Parathyroid adenoma (tissue), 2 donors: ENCODE data around the gene ENHO.

Source experiments
- H2AFZ ChIP-seq: fragments of 300-600 bp; sonication (generic); one replicate; pipeline ENCODE4 v1.7.0; 2017; ENCODE audit warnings: antibody characterized with exemption, mild to moderate bottlenecking
- H3K27ac ChIP-seq: fragments of 300-600 bp; sonication (generic); one replicate; pipeline ENCODE4 v1.7.0; 2017
- H3K27me3 ChIP-seq: fragments of 300-600 bp; sonication (generic); one replicate; pipeline ENCODE4 v1.7.0; 2017; ENCODE audit warnings: low read length; ENCODE audit not compliant: control insufficient read depth, insufficient read depth
- H3K36me3 ChIP-seq: fragments of 300-600 bp; sonication (generic); one replicate; pipeline ENCODE4 v1.7.0; 2017; ENCODE audit warnings: low read length; ENCODE audit not compliant: control insufficient read depth, insufficient read depth
- H3K4me1 ChIP-seq: fragments of 300-600 bp; sonication (generic); one replicate; pipeline ENCODE4 v1.7.0; 2017; ENCODE audit warnings: control low read depth
- H3K4me2 ChIP-seq: fragments of 300-600 bp; sonication (generic); one replicate; pipeline ENCODE4 v1.7.0; 2017; ENCODE audit warnings: low read length
- H3K4me3 ChIP-seq: fragments of 300-600 bp; sonication (generic); one replicate; pipeline ENCODE4 v1.7.0; 2017; ENCODE audit warnings: low read depth, low read length
- H3K79me2 ChIP-seq: fragments of 300-600 bp; sonication (generic); one replicate; pipeline ENCODE4 v1.7.0; 2017; ENCODE audit warnings: control low read depth
- H3K9ac ChIP-seq: fragments of 300-600 bp; sonication (generic); one replicate; pipeline ENCODE4 v1.7.0; 2017; ENCODE audit warnings: mild to moderate bottlenecking
- H3K9me3 ChIP-seq: fragments of 300-600 bp; sonication (generic); one replicate; pipeline ENCODE4 v1.7.0; 2017; ENCODE audit warnings: low read length; ENCODE audit not compliant: control insufficient read depth
- CTCF ChIP-seq: fragments of 300-600 bp; sonication (generic); IDR thresholded peaks from one replicate; pipeline ENCODE4 v1.7.0; 2017; ENCODE audit warnings: antibody characterized with exemption, mild to moderate bottlenecking
- donor health status: primary hyperparathyroidism.

Gene ENHO

GRCh38 chr9:34556949-34557348 lies 34.2 kb upstream of the ENHO start:
- Histone ChIP-seq H3K9me3 (no peaks in the 10 kb centered on the region), H3K27me3 (no peaks in the 10 kb centered on the region), H3K9ac (no peak overlapping the region), H3K27ac (no peak overlapping the region), H3K4me2 (no peak overlapping the region), H3K4me1 (peaks cover 22% of the 10 kb centered on the region), H3K79me2 (no peaks in the 10 kb centered on the region), H2AFZ (no peak overlapping the region), H3K36me3 (no peaks in the 10 kb centered on the region), H3K4me3 (no peak overlapping the region)
- no peak for TF ChIP-seq CTCF

GRCh38 chr9:34555936-34556525 lies 33.2 kb upstream of the ENHO start:
- H3K9ac ChIP-seq, result no peak overlapping the region
- H3K36me3 ChIP-seq, result no peaks in the 10 kb centered on the region
- H2AFZ ChIP-seq, result no peak overlapping the region
- no peak overlapping the region for H3K4me2 ChIP-seq
- H3K27ac ChIP-seq, result no peak overlapping the region
- no peaks in the 10 kb centered on the region for H3K9me3 ChIP-seq
- H3K27me3 ChIP-seq, result no peaks in the 10 kb centered on the region
- no peaks in the 10 kb centered on the region for H3K79me2 ChIP-seq
- no peak for TF ChIP-seq CTCF
- H3K4me3 ChIP-seq, result no peak overlapping the region
- peaks cover 22% of the 10 kb centered on the region for H3K4me1 ChIP-seq

- H2AFZ ChIP-seq, result no peak overlapping the region
- no peak overlapping the region for H3K9ac ChIP-seq
- no peak for TF ChIP-seq CTCF
- no peaks in the 10 kb centered on the region for H3K36me3 ChIP-seq
- no peaks in the 10 kb centered on the region for H3K9me3 ChIP-seq
- H3K4me3 ChIP-seq, result no peak overlapping the region
- H3K4me2 ChIP-seq, result no peak overlapping the region
- H3K27ac ChIP-seq, result no peak overlapping the region
- H3K79me2 ChIP-seq, result no peaks in the 10 kb centered on the region
- H3K4me1 ChIP-seq, result peaks cover 22% of the 10 kb centered on the region
- no peaks in the 10 kb centered on the region for H3K27me3 ChIP-seq
Observed at GRCh38 chr9:34555500-34555899, 32.7 kb upstream of the ENHO start.

- no peak for TF ChIP-seq CTCF
- Histone ChIP-seq H3K9me3 (no peaks in the 10 kb centered on the region), H3K4me2 (no peak overlapping the region), H2AFZ (no peak overlapping the region), H3K9ac (no peak overlapping the region), H3K36me3 (no peaks in the 10 kb centered on the region), H3K4me1 (peaks cover 19% of the 10 kb centered on the region), H3K27ac (no peak overlapping the region), H3K27me3 (no peaks in the 10 kb centered on the region), H3K79me2 (no peaks in the 10 kb centered on the region), H3K4me3 (no peak overlapping the region)
Observed at GRCh38 chr9:34555002-34555348, 32.2 kb upstream of the ENHO start.

GRCh38 chr9:34554211-34555001 lies 31.6 kb upstream of the ENHO start:
- H3K9ac ChIP-seq, result no peak overlapping the region
- TF ChIP-seq CTCF, result no peak
- H3K9me3 ChIP-seq, result no peaks in the 10 kb centered on the region
- H3K4me2 ChIP-seq, result no peak overlapping the region
- H3K27me3 ChIP-seq, result no peaks in the 10 kb centered on the region
- no peak overlapping the region for H3K27ac ChIP-seq
- peaks cover 14% of the 10 kb centered on the region for H3K4me1 ChIP-seq
- no peak overlapping the region for H2AFZ ChIP-seq
- no peaks in the 10 kb centered on the region for H3K79me2 ChIP-seq
- H3K36me3 ChIP-seq, result no peaks in the 10 kb centered on the region
- H3K4me3 ChIP-seq, result no peak overlapping the region
